ENCODE results near the gene CEP41.

- TF ChIP-seq CTCF (IDR thresholded peaks at IDR 0.05 in 4 of 5, conservative IDR thresholded peaks at IDR 0.05 in 1 of 5) (no peak), POLR2A (IDR thresholded peaks at IDR 0.05) (no peak)
Measured at GRCh38 chr7:130366564-130366963, 74.3 kb downstream of the CEP41 start.

Data from gastrocnemius medialis (tissue), 4 donors.